Measurements from ENCODE around the gene ARHGAP25.

- TF ChIP-seq POLR2AphosphoS5 (IDR thresholded peaks at IDR 0.05; ENCODE audit: low read depth, low read length) (no peak), TAF1 (IDR thresholded peaks at IDR 0.05; ENCODE audit: borderline replicate concordance, low read depth, low read length) (no peak)
These were observed 57.3 kb downstream of the ARHGAP25 start for GRCh38 chr2:68791914-68792313.

Measured in GM12892 (cell line).